Measurements from ENCODE around the gene CAMKMT. TPM values are rescaled to one million over a fixed set of nuclear protein-coding genes. Genes with fewer than 3 reads are reported as not detected.

Gene CAMKMT
- total RNA-seq, 1 donor from 2014 or later, result 11.4 TPM

DNA sequence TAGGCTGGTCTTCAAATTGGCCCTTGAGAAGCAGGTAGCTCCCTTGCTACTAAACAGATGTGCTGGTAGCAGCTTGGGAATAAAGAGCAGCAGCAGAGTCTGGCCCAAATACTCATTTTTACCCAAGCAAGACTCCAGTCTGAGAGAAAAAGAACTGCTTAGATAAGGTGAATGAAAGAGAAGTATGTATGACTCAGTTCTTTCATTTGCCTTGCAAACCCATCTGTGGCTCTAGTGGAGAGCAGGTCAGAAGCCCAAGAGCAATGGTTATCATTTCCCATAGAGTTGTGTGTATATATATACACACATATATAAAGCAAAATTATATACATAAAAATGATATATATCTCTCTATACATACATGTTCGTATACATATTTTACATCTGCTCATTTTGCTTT, 80.3 kb downstream of the CAMKMT start:
- intact Hi-C loops (cut with micrococcal nuclease), result no loop called here

DNA sequence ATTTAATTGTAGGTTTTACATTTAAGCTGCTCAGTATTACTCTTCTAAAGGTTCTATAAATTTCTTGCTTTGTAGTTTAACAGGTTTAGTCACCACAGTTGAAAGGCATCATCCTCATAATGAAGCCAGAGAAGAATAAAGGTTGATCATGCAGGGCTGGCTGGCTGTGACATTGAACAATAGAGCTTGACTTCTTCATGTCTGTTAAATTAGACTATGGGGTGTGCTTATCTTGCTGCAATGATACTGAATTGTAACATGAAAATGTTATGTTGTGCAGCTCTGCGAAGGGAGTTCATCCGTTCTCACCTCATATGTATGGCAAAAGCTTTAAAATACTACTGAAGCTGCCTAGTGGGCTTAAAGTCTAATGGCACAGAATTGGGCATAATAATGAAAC, 81.8 kb downstream of the CAMKMT start:
- intact Hi-C loops (cut with micrococcal nuclease), result no loop called here

DNA sequence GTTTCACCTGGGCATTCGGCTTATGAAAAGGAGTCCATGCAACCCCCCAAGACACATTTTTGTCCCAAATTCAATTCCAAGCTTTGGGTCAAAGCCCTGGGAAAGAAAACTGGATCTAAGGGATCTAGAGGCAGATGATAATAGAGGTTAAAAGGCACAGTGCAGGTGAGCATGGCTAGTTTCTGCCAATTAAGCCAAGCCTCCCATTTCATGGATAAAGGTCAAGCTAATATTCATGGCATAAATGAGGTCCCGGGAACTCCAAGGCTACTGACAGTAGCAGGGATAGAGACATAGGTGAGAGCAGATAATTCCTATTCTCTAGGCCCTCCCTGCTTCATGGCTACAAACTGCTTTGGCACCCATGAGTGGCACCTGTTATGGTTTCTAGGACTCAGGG, 83.1 kb downstream of the CAMKMT start:
- intact Hi-C loops (cut with micrococcal nuclease), result no loop called here

DNA sequence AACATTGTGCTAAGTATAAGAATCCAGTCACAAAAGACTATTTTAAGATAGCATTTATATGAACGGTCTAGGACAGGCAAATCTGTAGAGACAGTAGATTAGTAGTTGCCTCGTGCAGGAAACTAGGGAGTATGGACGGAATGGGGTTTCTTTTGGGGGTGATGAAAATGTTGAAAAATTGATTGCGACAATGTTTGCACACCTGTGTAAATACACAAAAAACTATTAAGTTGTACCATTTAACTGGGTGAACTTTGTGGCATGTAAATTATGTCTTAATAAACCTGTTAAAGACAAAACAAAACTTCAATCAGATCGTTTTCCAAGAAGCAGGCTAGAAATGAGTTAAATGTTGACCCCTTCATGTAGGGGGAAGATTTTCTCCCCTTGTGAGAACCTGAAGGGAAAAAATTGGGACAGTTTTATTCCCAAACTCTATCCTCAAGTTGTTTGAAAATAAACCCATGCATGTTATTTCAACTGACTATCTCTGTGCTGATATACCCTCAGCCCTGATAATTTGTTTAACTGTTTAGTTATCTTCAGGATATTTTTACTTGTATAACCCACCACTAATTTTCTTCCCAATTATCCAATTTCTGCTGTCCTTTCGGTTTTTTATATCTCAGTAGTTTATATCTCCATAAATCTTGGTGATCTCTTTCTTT, 87.2 kb downstream of the CAMKMT start:
- intact Hi-C loops (cut with micrococcal nuclease), result no loop called here

- intact Hi-C loops (cut with micrococcal nuclease), result no loop called here
Measured at GRCh38 chr2:44450082-44450481, 88.3 kb downstream of the CAMKMT start.

- intact Hi-C loops (cut with micrococcal nuclease), result no loop called here
Measured at GRCh38 chr2:44450806-44451205, 89.1 kb downstream of the CAMKMT start.

- intact Hi-C loops (cut with micrococcal nuclease), result no loop called here
Measured at GRCh38 chr2:44452069-44452583, 90.4 kb downstream of the CAMKMT start.

DNA sequence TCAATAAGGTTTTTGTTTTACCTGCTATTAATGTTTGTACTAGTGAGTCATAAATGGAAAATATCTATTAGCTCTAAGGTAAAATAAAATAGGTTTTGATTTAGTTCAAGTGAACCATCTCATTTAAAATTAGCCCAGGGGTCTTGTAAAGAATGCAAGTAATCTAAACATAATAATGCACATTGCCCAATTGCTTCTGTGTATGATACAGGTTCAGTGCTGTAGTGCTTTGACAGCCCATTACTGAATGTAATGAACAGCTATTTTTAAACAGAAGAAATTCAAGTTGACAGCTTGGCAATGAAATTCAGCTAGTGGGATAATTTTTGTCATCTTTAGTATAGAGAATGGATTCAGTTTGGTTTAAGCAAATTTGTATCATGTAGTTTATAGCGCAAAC, 91.5 kb downstream of the CAMKMT start:
- intact Hi-C loops (cut with micrococcal nuclease), result no loop called here

DNA sequence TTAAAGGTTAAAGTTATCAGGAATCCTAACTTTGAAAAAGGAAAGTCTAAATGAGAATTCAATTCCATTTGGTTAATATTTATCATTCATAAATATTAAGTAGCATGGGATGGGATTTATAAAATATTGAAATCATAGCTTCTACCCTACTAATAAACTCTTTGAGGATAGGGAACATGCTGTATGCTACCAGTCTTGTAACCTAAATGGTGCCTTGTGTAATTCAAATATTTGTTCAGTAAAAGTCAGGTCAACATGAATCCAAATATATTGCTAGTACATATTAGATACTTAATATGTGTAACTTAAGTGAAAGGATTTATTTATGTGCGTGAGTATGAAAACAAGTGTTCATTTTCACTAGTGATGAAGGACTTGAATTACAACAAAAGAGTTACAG, 94.1 kb downstream of the CAMKMT start:
- intact Hi-C loops (cut with micrococcal nuclease), result no loop called here

GRCh38 chr2:44456946-44457345, 95.2 kb downstream of the CAMKMT start:
- intact Hi-C loops (cut with micrococcal nuclease), result no loop called here

GRCh38 chr2:44459739-44460138, 98.0 kb downstream of the CAMKMT start:
- intact Hi-C loops (cut with micrococcal nuclease), result no loop called here

DNA sequence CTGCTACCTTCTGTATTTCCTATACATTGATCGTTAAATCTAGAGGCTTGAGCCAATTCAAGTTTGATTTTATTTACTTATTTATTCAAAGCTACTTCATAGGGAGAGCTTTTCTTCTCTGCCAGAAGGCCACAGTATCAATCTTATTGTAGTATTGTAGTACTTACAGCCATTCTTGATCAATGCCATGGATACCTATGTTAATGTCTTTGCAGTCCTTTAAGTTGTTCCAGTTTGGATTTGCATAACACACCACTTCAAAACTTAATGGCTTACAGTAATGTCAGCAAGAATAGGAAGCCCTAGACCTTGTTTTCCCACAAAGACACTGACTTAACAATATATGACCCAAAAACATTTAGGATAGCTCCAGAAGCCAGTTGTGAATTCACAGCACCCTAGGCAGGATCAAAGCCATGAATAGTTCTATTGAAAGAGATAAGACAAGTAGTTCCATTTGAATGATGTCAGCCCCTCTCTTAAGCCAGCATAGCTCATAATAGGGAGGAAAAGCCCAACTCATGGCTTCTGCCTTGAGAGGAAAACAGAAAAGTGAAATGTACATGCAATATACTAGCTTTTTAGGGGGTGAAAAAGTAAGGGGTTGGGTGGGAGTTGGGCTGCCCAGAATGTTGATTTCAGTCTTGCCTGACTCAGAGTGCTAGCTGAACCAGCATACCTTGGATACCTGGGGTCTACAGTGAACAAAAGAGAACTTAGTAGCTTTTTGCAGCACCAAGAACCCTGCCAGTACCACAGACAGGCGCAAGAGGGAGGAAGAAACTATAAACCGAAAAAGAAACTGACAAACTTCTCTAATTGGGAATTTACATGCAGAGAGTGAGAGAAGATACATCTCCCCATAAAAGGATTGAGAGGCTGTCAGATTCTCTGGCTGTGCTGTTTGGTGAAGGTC, 101.4 kb downstream of the CAMKMT start:
- intact Hi-C loops (cut with micrococcal nuclease), result no loop called here

DNA sequence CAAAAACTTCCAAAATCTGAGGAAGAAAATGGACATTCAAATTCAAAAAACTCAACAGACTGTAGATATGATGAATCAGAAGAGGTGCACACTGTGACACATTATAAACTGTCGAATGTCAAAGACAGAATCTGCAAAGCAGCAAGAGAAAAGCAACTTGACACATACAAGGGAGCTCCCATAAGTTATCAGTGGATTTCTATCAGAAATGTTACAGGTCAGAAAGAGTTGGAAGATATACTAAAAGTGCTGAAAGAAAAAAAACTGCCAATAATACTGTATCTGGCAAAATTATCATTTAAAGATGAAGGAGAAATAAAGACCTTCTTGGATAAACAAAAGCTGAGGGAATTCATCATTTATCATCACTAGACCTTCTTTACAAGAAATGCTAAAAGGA, 102.7 kb downstream of the CAMKMT start:
- intact Hi-C loops (cut with micrococcal nuclease), result no loop called here

DNA sequence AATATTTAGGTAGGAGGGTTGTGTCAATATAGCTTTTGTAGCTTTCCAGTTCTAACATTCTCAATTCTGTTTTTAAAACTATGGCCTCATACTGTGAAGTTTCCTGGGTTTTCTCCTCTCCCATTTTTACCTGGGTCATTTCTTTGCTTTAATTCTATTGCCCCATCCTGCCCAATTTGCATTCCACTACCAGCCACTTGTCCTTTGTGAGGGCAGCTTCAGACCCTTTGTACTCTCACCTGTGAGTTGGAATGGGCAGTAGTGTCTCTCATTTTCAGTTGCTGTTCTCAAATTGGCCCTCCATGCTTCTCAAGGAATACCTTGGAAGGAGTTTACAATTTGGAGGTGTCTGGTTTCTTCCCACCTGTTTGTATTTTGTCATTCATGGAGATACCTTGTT, 108.4 kb downstream of the CAMKMT start:
- intact Hi-C loops (cut with micrococcal nuclease), result no loop called here

GRCh38 chr2:44477657-44478414, 116.1 kb downstream of the CAMKMT start:
- intact Hi-C loops (cut with micrococcal nuclease), result loop anchor here (2.0 to 5.0 kb wide), 2 partner anchors 601 to 1017 kb away; no protein-coding TSS in a partner anchor

DNA sequence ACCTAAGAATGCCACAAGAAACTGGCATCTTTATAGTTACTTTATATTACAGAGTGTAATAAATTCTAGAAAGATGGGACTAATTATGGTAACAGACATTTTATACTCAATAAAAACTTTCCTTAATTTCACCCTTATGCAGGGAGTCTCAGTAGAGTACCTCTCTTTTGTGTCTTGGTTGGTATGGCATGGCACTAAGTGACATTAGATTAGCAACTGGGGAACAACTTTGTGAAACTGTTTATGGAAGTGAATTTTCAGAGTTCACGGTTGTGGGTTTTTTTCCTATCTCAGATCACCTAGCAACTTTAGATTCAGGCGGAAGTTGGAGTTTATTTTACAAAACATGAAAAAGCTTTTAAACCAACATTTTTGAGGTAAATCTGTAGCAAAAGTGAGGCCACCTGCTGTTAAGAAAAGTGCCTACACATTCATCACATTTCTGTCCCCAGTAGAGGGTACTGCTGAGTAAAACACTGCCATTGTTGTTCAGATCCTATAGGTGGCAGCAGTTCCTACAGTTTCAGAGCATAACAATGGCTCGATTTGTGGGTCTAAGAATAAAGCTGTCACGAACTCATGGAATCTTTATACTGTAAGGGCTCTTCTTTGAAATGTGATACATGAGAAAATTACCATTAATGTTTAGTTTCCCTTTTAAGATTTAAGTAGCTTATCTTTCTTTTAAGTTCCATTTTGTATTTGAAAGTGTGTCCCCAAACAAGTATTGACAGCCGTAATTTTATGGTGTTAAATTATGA, 117.6 kb downstream of the CAMKMT start:
- intact Hi-C loops (cut with micrococcal nuclease), result loop anchor here (1.0 to 5.0 kb wide), 8 partner anchors 87 to 1099 kb away; no protein-coding TSS in a partner anchor

DNA sequence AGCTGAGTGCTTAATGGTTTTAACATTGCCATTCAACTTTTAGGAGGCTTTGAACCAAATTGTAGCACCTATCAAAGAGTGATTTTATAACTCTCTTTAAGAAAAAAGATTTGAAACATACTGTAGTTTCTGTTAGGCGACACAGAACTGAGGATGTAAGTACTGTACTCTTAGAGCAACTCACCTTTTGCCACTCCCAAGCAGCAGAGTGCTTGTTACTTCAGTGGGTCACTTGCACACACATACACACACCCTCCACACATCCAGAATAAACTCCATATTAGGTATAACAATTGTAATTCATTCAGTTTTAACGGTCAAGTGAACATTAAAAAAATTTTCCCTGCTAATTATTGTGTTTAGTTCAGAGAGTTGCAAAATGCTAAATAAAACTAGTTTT, 118.3 kb downstream of the CAMKMT start:
- intact Hi-C loops (cut with micrococcal nuclease), result no loop called here

GRCh38 chr2:44487052-44487451, 125.3 kb downstream of the CAMKMT start:
- intact Hi-C loops (cut with micrococcal nuclease), result no loop called here

- intact Hi-C loops (cut with micrococcal nuclease), result no loop called here
Measured at GRCh38 chr2:44490726-44491125, 129.0 kb downstream of the CAMKMT start.

DNA sequence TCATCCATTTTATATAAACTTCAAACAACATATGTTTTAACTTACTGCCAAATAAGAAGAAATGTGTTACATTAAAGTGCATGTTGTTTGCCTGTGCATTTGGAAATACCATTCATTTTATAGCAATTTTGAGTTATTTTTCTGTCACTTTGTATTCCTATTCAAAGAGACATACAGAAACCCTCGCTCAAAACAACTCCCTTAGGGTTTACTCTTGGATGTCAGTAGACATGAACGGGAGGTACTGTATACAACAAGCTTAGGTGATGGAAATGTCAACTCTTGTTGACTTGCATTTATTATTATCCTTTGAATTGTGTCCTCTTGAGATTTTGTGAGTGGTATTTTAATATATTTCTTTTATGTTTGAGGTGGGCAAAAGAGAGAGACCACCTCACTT, 132.3 kb downstream of the CAMKMT start:
- intact Hi-C loops (cut with micrococcal nuclease), result no loop called here

DNA sequence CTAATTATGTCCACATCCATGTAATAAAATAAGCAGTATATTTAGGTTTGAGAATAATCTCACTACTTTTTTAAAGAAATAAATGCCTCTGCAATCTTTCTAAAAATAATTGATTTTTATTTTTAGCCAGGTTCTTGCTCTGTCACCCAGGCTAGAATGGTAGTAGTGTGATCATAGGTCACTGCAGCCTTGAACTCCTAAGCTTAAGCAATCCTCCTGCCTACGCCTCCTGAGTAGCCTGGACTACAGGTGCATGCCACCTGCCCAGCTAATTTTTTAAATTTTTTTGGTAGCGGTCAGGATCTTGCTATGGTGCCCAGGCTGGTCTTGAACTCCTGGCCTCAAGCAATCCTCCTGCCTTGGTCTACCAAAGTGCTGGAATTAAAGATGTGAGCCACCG, 133.3 kb downstream of the CAMKMT start:
- intact Hi-C loops (cut with micrococcal nuclease), result no loop called here

Data from T-helper 1 cell treated with Interleukin-12 subunit alpha and Interleukin-12 subunit beta and Interleukin-4 antibody, amounts not matched to agents 30 ng/mL and 1 ng/mL, for 36 hours (primary cell).